CD4-positive, alpha-beta T cell treated with Interleukin-12 subunit alpha and Interleukin-12 subunit beta, for 1 hour (primary cell): ENCODE measurements around the gene EDRF1.
"Not testable (repeated sequence)": the region's sequence is repeated elsewhere in the genome, so short reads cannot be mapped to it uniquely, and the experiment has no call there.

Experiments
- DNase-seq: peaks from one replicate; pipeline ENCODE4 v3.0.0-alpha.2; 2020

EDRF1 gene, protein sequence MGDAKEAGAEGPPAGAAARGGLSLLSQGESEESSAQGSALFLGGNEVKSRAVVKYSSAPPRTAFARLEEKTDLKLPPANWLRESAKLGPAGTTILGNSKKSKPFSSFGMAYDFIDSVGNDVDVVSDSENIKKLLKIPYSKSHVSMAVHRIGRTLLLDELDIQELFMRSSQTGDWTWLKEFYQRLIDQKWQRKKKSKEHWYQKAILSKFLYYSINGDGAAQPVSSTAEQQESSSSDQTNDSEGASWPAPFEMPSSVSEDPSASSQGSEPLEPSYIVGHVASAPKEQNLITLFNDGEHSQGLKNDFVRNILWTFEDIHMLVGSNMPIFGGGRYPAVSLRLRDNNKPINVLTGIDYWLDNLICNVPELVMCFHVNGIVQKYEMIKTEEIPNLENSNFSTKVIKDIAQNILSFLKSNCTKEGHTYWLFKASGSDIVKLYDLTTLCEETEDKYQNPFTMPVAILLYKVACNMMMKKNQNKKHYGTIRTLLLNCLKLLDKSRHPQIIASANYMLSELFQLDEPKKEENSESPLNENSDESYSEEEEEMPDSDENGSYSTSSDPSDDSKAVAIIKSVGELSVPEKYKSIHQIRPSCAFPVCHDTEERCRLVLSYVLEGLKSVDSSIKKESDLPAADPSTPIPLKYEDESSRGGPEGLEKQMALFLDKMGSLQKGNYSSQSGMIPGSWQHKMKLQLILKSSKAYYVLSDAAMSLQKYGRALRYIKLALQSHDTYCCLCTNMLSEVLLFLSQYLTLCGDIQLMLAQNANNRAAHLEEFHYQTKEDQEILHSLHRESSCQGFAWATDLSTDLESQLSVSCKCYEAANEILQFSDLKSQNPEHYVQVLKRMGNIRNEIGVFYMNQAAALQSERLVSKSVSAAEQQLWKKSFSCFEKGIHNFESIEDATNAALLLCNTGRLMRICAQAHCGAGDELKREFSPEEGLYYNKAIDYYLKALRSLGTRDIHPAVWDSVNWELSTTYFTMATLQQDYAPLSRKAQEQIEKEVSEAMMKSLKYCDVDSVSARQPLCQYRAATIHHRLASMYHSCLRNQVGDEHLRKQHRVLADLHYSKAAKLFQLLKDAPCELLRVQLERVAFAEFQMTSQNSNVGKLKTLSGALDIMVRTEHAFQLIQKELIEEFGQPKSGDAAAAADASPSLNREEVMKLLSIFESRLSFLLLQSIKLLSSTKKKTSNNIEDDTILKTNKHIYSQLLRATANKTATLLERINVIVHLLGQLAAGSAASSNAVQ

DNA sequence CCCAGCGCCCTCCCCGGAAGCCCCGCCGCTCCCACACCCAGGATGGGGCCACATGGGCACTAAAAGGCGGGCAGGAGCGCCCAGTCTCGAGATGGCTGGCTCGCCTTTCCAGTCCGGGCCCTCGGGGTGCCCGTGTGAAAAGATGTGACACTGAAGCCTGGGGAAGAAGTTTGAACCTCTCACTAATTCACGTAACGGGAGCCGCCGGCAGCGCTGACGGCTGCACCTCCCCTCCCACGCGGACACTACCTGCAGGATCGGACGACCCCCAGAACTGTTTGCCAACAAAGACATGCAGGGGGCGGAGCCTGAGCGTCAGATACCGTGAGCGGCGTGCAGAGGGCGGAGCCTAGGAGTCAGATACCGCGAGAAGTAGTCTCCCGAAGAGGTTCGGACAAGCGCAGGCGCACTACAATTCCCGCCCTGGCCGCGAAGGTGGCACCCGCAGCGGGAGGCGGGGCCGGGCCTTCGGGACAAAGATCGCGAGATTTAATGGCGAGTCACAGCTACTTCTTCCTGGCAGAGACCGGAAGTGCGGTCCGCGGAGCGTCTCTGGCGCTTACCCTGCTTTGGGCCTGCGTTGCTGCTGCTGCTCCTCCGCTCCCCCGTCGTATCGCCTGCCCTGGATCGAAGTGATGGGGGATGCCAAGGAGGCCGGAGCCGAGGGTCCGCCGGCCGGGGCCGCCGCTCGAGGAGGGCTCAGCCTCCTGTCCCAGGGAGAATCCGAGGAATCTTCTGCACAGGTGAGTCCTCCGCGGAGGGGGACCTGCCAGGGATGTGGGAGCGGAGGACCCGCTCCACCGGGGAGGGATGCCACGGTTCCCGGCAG is at the start of gene EDRF1:
EDRF1 (plus strand) TSS at position 537 of the 829 bp plus-strand sequence; CDS start at position 636, 99 bp downstream.
- DNase-seq: peak; percentile 100

DNA sequence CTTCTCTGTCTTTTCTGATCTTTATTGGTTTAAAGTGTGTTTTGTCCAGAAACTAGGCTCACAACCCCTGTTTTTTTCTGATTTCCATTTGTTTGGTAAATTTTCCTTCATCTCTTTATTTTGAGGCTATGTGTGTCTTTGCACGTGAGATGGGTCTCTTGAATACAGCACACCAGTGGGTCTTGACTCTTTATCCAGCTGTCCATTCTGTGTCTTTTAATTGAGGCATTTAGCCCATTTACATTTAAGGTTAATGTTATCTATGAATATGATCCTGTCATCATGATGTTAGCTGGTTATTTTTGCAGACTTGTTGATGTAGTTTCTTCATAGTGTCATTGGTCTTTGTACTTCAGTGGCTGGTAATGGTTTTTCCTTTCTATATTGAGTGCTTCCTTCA is 46.6 kb upstream of the EDRF1 start:
- no peak for DNase-seq

DNA sequence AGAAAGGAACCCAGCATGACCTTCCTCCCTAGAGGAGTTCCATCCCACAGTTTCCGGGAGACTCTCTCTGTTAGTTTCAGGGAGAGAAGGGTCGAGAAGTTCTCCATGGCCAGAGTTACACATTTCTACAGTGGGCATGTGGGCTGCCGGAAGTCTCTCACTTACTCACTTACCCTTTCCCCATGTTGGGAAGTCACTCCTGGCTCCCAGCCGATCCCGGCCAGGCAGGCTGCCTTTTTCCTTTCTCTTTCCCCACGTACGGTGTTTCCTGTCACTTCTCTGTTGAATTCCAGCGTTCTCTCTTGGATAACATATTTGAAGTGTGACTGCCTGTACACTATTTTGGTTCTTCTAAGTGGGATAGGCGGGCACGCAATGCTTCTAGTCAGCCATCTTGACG is 40.1 kb upstream of the EDRF1 start:
- no peak for DNase-seq

DNA sequence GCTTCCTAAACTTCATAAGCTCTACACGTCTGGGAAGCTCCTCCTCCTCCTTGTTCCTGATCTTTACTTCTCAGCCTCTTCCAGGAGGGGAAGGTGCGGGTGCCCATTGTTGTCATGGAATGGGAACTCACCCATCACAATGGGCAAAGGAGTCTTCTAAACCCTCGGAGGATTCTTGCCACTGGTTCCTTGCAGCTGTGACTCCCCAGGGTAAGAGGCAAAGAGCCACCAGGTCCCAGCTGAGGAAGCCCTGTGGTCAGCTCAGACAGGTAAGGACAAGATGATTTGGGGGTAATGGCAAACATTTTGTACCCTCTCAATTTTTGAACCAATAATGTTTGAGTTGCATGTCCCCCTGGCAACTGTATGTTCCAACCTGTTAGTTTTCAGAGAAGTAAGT is 36.4 kb upstream of the EDRF1 start, which contains the start of gene TEX36:
TEX36 (minus strand) TSS at position 101 of the 400 bp plus-strand sequence. CDS start 174 bp downstream, outside the sequence.
- DNase-seq: no peak

DNA sequence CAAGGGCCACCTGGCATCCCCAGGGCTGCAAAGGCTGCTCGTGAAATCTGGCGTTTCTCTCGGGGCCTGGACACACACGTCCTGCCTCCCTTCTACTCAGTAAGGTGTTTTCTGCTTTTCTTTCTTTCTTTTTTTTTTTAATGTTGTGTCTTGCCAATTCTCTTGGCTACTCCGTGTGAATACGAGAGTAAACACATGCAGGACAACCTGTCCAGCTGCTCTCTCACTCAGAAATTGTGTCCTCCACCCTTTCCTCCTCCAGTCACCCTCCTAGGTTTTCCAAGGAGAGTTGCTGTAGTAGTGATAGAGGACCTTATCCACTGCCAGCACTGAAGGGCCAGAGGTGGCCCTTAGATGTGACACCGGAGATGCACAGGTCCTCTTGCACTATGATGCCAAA is 35.7 kb upstream of the EDRF1 start:
- DNase-seq: no peak

DNA sequence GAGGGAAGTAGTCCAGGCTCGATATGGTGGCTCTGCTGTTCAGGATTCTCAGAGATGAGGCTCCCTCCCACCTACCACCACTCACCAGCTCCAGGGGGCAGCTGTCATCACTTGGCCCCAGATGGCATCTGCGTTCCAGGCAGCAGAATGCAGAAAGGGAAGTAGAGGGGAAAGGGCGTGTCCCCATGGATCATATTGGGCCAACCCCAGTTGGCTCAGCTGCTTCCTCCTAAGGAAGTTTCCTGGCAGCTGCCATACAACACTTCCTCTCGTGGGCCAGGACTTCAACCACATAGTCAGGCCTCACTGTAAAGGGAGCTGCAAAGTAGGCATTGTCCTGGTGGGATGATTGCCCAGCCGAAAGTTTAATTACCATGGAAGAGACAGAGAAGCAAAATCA is 34.9 kb upstream of the EDRF1 start:
- no peak for DNase-seq

DNA sequence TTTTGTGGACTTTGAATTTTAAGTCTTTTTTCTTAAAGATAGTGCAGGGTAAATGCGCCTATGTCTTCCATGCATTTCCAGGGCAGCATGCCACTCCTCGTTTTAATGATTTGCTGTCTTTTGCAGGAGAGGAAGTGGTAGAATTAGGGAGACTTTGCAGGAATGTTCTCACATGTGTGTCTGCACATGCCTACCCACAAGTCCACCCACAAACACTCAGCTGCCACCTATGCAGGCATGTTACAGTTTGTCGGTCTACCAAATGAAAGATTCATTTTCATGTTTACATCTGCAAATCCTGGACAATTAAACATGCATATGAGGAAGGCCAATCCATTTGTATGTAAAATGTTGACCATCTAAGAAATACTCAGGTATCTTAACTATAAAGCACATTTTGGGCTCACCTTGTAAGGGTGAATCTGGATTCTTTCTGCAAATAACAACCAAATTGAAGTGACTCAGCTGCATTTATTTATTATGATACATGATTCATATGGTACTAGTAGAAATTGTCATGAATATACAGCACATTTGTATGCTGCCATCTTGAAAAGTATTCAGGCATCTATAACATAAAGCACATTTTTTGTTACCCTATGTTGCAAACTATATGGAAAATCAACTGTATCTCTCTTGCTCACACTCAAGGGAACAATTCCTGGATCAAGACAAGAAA is 31.9 kb upstream of the EDRF1 start:
- no peak for DNase-seq

DNA sequence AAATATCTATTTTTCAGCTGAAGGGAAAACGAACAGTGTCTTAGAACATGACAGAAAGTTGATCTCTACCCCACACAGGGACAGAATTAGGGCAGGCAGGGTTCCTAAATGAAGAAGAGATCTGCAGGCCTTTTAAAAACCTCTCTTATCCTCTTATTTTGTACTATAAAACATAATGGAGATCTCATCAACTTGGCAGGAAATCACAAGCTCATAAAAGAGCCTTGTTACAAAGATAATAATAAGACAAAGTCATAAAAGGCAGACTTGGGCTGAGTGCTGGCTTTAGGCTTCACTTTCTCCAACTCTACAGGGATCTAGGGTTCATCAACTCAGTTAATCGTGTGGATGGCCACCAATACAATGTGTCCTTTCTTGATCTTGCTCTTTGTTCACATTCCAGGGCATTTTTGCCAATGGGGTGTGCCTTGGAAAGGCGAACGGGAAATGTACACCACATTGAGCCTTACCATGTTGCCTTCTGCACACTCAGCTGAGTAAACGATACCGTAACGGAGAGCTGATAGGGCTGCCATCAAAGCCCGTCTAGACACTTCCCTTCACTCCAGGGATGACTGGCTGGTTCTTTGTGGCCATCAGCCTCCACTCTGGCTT is 29.4 kb upstream of the EDRF1 start:
- no peak for DNase-seq

DNA sequence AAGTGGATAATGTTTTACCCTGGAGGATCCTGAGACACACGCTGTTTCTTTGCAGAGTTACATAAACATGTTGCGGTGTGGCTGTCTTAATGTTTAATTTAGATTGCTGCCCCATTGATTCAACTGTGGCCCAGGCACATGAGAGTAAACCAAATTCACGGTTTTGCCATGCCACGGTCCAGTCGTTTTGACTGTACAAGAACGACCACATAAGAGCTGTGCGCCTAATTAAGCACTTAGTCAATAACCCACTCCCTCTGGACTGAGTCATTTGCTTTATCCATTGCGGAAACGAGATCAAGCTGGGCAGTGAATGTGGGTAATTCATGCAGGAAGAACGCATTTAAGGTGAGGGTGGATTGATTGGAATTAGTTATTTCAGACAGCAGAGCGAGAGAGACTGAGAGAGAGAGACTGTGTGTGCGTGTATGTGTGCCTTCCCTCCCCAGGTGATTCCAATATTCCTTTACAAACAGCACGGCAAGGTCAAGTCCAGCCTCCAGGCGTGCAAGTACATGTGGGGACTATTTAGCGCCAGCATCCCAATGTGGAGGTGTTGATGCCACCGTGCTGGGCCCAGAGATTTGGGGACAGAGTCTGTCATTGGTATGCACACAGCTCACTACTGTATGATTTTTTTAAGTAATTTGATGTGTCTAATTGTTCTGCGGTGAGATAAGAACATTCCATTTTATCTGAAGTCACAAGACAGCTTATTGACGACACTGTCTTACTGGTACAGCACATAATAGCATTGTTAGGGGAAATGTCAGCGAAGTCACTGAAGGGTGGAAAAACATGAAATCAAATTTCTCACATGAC is 28.1 kb upstream of the EDRF1 start:
- no peak for DNase-seq

DNA sequence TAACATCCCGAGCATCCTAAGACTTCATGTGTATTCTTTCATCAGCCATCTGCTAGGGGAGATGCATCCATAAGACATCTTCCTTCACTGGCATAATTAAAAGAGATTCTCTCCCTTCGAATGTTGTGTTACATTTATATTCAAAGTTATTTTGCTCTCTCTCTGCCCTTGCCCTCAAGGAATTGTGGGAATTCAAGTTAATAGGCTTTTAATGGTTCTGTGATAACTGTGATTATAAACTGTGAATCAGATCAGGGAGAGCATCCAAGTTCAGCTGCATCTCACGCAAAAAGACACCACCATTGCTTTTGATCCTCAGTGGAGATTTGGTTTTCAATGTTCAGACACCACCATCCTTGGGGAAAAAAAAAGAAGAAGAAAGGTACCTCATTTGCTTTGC is 27.3 kb upstream of the EDRF1 start:
- no peak for DNase-seq

DNA sequence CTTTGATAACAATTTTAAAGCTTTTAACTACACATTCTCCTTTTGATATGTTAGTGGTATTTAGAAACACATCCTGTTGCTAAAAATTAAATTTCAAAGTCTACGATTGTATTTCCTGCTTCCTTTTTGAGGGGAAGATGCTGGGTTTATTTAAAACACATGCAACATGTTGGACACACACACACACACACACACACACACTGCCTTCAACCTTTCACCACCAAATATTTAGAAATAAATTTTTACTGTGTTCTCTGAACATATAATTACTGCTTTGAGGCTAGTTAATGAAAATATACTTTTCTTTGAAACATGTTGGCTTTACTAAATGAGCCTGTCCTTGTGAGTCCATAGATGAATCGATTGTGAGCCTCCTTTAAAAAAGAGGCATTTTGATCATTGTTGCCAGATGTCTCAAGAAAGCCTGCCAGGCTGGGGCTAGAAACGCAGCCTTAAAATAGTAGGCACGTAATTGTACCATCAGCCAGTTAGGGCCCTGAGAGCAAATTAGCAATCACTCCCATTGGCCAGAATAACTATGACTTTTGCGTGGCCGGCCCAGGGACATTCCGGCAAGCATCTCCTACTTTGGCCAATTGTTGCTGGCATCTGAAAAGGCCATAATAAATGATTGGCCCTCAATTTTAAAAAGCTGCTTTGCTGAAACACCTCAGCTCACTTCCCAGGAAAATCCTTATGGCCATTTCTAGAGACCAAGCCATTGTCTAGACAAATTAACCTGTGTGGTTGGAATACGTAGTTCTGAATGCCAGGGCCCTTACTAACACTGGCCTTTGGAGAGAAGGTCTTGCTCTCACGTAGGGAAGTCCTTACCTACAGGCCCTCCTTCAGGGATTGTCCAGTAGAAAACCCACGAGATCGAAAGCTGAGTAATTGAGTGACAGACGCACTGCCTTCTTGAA is 26.6 kb upstream of the EDRF1 start:
- no peak for DNase-seq

DNA sequence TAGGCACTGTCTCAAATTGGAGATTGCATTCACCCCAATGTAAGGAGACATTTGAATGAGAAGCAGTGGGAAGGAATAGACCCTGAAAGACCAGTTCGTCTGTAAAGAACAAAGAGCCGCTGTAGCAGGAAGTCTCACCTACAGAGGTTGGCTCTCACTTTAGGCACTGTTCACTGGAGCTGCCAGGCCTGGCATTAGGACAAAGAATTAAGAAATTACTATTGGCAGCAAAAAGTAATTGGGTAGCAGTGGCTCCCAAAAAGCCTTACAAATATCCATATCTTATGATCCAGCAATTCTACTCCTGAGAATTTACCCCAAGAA is 26.0 kb upstream of the EDRF1 start:
- DNase-seq: no peak

DNA sequence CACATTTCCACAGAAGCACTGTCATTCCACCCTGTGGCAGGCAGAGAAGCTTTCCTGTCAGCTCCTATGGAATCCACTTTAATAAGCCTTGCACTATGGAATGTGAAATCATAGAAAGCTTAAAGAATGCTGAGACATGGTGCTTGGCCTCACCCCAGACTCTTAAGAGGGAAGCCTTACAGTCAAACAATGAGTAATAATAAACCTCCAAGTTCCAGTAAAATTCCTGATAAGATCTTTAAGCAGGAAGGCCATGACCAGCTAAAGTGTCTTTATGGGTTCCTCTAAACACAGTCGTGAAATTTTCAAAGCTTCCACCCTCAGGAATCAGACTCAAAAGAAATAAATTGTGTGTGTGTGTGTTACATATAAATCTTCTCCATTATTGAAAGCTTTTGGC is 24.6 kb upstream of the EDRF1 start:
- no peak for DNase-seq

DNA sequence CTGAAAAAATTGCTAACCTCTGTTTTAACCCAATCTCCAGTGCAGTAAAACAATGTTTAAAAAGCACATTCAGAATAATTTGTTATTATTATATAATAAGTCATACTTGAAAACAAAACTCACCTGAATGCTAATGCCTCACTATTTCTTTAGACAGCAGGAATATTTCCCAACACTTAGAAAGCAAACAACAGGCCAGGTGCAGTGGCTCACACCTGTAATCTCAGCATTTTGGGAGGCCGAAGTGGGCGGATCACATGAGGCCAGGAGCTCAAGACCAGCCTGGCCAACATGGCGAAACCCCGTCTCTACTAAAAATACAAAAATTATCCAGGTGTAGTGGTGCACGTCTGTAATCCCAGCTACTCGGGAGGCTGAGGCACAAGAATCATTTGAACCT is 22.6 kb upstream of the EDRF1 start:
- not testable (repeated sequence) for DNase-seq

DNA sequence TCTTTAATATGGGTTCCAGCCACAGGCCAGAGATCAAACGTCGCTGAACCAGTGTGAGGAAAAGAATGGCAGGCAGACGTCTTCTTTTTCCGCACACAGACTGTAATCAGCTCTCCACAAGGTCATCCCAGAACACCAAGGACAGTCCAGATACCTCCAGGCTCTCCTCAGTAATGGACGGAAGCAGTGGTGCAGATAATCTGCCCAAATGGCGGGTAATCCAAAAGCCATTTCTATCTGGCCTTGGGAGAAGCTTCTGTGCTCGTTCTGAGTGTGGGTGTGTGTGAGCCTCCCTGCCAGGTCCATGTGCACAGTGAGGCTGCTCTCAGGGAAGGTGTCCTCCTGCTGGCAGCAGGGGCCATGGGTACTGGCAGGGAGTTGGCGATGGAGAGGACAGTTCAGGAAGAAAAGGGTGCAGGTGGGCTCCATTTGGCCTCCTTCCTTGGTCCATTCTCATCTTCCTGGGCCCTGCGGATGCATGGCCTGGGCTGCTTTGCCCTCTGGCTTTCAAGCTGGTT is 21.0 kb upstream of the EDRF1 start:
- no peak for DNase-seq

DNA sequence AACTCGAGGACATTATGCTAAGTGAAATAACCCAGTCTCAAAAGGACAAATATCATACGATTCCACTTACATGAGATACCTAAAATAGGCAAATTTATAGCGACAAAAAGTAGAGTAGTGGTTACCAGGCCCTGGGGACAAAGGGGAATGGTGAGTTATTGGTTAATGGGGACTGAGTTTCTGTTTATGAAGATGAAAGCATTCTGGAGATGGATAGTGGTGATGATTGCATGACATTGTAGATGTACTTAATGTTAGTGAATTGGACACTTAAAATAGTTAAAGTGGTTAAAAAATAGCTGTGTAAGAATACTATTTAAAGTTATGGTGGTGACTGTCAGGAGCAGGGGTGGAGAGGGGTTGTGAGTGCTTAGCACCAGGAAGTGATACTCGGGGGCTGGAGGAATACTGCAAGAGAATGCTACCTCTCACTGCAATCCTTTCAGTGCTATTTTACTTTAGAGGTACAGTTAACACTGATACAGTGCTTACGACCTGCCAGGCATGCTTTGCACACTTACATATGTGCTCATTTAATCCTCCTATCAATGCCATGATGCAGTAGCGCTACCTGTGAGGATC is 19.9 kb upstream of the EDRF1 start:
- DNase-seq: no peak

DNA sequence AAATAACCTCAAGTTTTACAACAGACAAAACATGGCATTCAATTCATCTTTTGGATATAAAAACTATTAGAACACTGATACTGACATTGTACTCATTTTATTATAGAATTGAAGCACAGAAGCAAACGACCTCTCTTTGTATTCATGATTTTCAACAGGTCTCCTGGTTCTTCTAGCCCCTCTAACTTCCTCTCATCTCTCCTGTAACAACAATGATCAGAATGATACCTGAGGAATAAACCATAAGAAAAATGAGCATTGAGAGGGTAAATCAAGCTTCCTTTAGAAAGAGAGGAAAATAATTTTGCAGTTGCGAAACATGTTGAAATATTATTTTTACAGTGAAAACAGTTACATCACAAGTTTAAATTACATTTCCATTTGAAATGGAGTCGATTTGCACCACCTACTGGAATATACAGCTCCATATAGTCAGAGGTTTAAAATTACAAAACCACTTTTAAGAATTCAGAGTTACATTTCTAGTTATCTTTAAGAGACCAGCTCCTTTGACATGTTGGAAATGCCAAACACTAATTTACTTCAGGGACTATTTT is 19.1 kb upstream of the EDRF1 start:
- no peak for DNase-seq
